IPS-NIHi7 (cell line): ENCODE measurements around the gene AATK.
"Not testable (repeated sequence)": the region's sequence is repeated elsewhere in the genome, so short reads cannot be mapped to it uniquely, and the experiment has no call there.

Experiments used
- DNase-seq: peaks from one replicate; pipeline ENCODE4 v3.0.0; 2012; ENCODE audit warnings: mixed read lengths; ENCODE audit errors: extremely low spot score

The AATK gene

GRCh38 chr17:81091774-81092517 lies 74.1 kb downstream of the AATK start:
- DNase-seq: no peak

DNA sequence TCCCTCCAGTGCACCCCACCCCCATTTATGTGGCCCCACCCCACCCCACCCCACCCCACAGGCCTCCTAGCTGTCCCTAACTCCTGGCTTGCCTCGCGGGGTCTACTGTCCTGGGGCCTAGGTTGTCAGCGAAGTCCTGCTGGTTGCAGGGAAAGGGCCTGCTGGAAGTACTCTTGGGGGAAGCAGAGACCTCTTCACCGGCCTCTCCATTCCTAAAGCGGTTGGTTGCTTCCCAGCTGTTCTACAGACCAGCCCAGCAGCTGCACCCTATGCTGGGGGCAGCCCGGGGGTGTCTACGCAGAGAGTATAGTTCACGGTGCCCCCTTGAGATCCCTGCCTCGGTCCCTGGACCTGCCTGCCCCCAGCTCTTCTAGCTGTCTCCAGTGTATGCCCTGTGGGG lies 74.9 kb downstream of the AATK start:
- no peak for DNase-seq

DNA sequence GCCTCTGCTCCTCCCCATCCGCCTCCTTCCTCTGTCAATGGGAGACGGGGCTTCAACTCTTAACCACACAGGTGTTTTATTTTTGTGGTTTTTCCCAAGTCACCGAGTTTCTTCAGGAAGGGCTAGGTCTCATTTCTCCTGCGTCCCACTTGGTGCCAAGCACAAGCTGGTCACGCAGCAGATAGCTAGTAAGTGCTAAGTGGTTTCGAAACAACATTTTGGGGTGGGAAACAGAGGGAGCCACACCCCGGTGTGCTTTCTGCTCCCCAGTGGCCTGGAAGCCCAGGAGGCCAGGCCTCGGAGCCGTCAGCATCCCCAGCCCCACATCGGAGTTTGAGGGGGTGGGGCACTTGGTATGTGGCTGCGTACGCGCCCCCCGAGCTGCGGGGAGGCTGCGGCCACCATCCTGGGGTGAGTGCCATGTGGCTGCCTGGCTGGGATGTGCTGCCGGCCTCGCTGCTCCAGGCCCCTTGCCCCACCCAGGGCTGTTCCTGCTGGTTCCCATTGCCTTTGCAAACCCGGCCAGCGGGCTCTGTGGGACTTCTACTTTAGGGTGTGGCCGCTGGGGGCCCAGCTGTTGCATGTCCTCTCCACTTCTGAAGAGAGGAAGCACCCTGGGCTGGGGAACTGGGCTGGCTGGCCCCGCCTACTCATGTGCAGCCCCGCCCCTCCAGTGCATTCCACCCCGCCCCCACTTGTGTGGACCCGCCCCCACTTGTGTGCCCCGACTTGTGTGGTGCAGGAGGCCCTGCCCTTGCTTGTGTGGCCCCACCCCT lies 75.5 kb downstream of the AATK start:
- DNase-seq: peak; percentile 90

- no peak for DNase-seq
Observed at GRCh38 chr17:81086789-81087551, 79.1 kb downstream of the AATK start.

- DNase-seq: no peak
Observed at GRCh38 chr17:81085420-81085911, 80.6 kb downstream of the AATK start.

DNA sequence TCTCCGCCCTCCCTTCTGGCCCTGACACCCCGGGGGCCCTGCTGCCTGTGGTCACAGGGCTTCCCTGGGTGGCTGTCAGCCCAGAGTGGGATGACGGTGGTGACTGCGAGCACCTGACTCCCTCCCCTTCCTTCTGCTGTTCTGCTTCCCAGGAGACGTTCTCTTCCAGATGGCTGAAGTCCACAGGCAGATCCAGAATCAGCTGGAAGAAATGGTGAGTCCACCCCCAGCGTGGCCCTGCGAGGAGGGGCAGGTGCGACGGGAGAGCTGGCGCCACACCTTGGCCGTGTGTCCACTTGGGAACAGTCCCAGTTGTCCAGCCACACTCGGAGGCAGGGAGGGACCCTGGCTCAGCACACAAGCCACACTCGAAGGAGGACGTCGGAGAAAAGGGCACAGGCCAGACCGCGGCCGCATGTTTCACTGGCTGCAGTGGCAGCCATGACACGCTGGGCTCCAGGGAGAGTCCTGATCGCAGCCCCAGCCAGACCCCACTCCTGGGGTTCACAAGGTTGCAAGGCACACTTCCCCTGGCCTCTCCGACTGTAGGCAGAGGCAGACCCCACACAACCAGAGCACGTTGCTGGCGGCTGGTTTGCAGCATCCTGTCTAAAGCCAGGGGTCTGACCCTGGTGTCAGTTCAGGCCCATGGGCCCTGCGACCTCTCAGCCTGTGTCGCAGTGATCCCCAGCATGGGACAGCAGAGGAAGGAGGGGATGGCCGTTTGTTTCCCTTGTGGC lies 81.2 kb downstream of the AATK start:
- DNase-seq: no peak

- DNase-seq: no peak
Observed at GRCh38 chr17:81083125-81083765, 82.8 kb downstream of the AATK start.

DNA sequence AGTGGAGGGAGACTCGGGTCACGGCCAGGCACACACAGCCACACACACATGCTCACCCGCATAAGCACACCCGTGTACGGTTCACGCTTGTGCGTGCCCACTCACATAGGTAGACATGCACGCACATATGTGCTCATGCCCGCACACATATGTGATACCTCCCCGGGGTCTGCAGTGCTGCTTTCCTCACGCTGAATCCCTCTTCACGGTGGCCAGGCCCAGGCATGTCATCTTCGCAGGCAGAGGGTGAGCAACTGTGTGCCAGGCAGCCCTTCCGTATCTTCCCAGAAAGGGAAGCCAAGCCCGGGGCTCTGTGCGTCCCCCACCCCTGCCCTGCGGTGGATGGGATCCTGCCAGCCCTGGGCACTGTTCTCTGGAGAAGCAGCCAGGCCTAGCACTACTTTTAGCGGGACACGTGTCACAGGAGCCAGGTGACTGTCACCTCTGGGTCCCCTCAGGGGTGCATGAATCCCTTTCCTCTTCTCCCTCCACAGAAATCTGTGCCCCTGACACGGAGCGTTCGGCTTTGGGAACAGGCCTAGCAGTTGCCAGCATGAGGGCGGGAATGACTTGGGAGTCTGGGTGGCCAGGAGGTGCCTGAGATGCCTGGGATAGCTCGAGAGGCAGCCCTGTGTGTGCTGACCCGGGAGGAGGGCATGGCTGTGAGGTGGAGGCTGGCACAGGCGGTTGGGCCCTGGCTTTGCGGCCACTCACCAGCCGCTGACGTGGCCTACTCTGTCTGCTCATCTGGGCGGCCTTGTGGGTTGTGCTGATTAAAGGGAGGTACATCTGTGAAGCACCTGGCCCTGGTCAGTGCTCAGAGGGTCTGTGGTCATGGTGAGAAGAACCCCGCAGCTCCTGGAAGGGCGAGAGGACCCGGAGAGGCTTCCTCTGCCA lies 83.6 kb downstream of the AATK start:
- no peak for DNase-seq

DNA sequence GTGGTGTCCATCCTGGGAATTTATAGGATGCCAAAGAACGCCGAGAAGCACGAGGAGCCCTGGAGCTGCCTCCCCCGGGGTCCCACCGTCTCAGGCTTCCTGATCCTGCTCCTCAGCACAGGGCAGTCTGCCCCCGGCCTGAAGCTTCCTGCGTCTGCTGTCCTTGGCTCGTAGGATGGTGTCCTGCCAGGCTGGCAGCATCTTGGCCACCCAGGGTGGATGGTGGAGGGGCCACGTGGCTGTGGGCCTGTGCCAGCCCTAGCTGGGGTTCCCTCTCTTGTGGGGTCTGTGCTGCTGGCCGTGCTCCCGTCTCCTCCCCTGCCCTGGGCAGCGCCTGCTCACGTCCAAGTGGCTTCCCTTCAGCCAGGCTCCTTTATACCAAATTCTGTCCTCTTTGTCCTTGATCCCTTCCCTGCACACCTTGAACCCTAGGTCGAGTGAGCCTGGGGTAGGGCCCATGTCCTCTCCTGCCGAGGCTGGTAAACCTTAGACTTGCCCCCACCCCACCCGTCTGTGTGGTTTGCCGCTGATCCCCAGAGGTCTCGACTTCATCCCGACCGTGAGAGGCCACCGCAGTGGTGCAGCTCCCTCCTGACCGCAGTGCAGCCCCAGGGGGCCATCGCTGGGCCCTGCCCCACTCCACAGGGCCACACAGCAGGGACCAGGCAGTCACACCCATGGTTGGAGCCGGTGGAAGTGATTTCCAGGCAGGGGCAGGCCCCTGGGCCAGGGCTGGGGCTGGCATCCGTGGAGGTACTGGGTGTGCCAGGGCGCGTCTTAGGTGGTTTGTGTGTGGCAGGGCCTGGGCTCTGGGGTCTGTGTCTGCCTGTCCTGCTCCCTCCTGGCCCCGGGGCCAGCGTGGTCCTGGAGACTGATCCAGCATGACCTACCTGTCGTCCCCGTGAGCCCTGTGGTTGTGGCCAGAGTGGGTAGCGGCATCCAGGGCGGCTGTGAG lies 84.5 kb downstream of the AATK start:
- no peak for DNase-seq

DNA sequence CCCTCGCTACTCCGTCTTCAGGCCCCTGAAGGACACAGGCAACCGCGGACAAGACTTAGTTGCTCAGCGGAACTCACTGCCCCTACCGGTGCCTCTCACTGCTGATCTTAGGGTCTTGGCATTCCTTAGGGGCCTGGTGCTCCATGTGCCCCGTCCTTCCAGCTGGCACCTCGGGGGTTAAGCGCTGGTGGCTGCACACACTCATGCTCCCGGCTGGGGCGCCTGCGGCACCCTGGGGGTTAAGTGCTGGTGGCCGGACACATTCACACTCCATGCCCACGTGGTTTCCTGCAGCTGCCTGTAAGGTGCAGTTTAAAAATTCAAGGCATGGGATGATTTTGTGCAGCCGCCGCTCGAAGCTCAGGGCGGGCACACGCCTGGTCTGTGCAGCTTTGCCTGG lies 86.0 kb downstream of the AATK start:
- DNase-seq: no peak

- DNase-seq: not testable (repeated sequence)
Observed at GRCh38 chr17:81078026-81078913, 87.8 kb downstream of the AATK start.

- DNase-seq: no peak
Observed at GRCh38 chr17:81076141-81076679, 89.8 kb downstream of the AATK start.

DNA sequence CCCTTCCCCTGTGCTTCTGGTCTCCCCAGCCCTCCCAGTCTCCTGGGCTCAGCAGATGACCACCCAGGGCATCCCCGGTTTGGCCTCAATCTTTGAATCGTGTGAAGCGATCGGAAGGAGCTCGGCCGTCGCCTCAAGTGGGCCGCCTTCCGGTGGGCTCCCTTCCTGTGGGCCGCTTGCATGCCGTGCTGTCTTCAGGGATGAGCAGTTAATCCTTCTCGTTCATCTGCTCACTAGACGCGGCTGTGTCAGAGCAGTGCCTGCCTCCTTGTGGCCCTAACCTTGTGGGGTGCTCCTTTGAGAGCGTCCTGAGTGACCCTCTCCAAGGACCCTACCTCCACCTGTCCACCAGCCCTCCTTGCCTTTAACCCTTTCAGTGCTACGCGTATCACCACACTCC lies 90.7 kb downstream of the AATK start:
- DNase-seq: no peak

DNA sequence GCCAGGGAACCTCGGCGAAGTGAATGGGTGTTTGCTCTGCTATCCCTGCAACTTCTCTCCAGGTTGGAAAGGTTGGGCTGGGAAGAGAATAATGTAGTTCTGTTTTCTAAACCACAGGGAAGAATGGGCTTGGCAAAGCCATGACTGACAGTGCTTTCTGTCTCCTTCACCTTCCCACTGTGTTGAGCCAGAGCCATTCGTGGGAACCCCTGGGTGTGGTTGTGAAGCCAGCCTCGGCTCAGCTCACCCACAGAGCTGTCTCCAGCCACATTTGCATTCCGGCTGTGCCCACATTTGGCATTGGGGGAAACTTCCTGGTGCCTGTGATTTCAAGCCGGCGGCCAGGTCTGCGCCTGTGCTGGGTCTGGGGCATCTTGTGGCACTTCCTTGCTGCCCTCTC lies 91.1 kb downstream of the AATK start:
- no peak for DNase-seq

DNA sequence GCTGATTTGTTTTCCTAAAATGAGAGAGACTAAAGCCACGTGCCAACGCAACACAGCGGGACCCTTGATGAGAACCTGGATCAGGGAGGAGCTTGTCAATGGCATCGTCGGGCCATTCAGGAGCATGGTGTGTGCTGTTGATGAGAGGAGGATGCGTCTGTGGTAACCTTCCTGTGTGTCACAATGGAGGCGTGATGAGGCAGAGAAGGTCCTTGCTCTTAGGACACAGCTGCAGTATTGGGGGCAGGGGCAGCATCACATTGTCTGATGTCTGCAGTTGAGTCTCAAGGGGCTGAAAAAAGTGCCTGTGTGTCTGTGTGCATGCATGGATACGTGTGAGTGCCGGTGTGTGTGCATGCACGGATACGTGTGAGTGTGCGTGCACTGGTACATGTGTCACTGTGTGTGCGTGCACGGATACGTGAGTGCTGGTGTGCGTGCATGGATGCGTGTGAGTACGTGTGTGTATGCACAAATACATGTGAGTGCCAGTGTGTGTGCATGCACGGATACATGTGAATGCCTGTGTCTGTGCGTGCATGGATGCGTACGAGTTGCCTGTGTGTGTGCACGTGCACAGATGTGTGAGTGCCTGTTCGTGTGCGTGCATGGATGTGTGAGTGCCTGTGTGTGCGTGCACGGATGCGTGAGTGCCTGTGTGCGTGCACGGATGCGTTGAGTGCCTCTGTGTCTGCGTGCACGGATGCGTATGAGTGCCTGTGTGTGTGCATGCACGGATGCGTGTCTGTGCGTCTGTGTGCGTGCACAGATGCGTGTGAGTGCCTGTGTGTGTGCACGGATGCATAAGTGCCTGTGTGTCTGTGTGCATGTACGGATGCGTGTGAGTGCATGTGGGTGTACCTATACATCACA lies 91.8 kb downstream of the AATK start:
- DNase-seq: no peak
